Measurements from ENCODE around the gene MEOX1.

DNA sequence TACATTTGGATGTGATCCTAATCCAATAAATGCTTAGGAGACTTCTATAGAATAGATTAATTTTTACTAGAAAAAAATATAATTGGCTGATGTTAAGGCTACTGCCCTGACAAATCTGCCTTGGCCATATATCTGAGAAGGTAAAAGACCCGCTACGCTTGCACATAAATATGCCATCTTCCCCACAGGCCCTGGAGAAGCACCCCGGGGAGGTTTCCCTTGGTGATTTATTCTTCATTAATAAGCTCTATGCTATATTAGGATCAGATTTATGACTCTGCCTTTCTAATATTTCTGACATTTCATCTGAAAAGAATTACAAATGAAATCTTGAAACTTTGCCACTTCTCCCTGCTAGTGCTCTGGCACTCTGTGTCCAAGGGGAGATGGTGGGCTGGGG lies 27.4 kb upstream of the MEOX1 start:
- TF ChIP-seq, protein P1, sequence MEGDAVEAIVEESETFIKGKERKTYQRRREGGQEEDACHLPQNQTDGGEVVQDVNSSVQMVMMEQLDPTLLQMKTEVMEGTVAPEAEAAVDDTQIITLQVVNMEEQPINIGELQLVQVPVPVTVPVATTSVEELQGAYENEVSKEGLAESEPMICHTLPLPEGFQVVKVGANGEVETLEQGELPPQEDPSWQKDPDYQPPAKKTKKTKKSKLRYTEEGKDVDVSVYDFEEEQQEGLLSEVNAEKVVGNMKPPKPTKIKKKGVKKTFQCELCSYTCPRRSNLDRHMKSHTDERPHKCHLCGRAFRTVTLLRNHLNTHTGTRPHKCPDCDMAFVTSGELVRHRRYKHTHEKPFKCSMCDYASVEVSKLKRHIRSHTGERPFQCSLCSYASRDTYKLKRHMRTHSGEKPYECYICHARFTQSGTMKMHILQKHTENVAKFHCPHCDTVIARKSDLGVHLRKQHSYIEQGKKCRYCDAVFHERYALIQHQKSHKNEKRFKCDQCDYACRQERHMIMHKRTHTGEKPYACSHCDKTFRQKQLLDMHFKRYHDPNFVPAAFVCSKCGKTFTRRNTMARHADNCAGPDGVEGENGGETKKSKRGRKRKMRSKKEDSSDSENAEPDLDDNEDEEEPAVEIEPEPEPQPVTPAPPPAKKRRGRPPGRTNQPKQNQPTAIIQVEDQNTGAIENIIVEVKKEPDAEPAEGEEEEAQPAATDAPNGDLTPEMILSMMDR (conservative IDR thresholded peaks at IDR 0.05 in 1 of 2, IDR thresholded peaks at IDR 0.05 in 1 of 2; ENCODE audit: low read depth in 1 of 2, low read length in 2 of 2), result no peak
- TF ChIP-seq EZH2 (IDR thresholded peaks at IDR 0.05; ENCODE audit: low read length, missing control alignments), result no peak

Data from fibroblast of lung (primary cell).